Progenitor cell of endocrine pancreas (in vitro differentiated cells): Measurements from ENCODE around the gene ZPR1. TPM values are rescaled to one million over a fixed set of nuclear protein-coding genes. Genes with fewer than 3 reads are reported as not detected.

Experiments
- DNase-seq: peaks from one replicate; pipeline ENCODE4 v3.0.0; 2021; ENCODE audit warnings: low spot score; ENCODE audit not compliant: unreplicated experiment
- H3K27ac Mint-ChIP-seq: 2 replicates; pipeline ENCODE4 v1.8.0; 2021; ENCODE audit warnings: mild to moderate bottlenecking, moderate library complexity, mixed read lengths
- H3K27me3 Mint-ChIP-seq: 2 replicates; pipeline ENCODE4 v1.8.0; 2021; ENCODE audit warnings: mixed read lengths
- H3K36me3 Mint-ChIP-seq: 2 replicates; pipeline ENCODE4 v1.8.0; 2022; ENCODE audit warnings: mixed read lengths; ENCODE audit not compliant: insufficient read depth
- H3K4me1 Mint-ChIP-seq: 2 replicates; pipeline ENCODE4 v1.8.0; 2021; ENCODE audit warnings: low read depth, mixed read lengths
- H3K4me3 Mint-ChIP-seq: 2 replicates; pipeline ENCODE4 v1.8.0; 2021; ENCODE audit warnings: low read depth, mild to moderate bottlenecking, moderate library complexity, mixed read lengths
- H3K9me3 Mint-ChIP-seq: 2 replicates; pipeline ENCODE4 v1.8.0; 2021; ENCODE audit warnings: low read depth, mixed read lengths
- total RNA-seq: library from RNA; stranded (reverse); gene quantifications from 2 replicates; pipeline ENCODE4 v1.2.1, GENCODE V29; 2021
- TF ChIP-seq, protein P1 (sequence below): fragments of 200-600 bp; sonication (generic); IDR thresholded peaks from one replicate; pipeline ENCODE4 v1.5.0; 2021; ENCODE audit warnings: antibody characterized with exemption, mild to moderate bottlenecking; ENCODE audit not compliant: unreplicated experiment

The ZPR1 gene
- total RNA-seq, 1 donor from 2014 or later, result 48.6 TPM

DNA sequence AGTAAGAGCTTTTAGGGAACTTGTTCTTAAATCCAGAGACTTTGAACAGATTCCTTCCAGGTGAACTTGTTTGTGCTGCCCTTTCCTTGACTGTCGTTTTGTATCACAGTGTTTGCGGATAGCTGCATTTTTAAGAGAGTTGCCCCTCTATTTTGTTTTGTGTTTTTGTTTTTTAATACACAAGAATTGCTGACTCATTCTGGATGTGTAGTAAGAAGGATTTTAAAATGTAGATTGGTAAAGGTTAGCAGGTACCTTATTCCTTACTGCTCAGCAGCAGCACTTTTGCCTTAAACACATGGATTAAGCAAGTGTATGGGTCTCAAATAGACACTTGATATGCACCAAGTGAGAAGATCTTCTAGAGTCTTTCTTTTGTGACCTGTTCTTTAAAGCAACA is 12.8 kb upstream of the ZPR1 start:
- TF ChIP-seq, protein P1, sequence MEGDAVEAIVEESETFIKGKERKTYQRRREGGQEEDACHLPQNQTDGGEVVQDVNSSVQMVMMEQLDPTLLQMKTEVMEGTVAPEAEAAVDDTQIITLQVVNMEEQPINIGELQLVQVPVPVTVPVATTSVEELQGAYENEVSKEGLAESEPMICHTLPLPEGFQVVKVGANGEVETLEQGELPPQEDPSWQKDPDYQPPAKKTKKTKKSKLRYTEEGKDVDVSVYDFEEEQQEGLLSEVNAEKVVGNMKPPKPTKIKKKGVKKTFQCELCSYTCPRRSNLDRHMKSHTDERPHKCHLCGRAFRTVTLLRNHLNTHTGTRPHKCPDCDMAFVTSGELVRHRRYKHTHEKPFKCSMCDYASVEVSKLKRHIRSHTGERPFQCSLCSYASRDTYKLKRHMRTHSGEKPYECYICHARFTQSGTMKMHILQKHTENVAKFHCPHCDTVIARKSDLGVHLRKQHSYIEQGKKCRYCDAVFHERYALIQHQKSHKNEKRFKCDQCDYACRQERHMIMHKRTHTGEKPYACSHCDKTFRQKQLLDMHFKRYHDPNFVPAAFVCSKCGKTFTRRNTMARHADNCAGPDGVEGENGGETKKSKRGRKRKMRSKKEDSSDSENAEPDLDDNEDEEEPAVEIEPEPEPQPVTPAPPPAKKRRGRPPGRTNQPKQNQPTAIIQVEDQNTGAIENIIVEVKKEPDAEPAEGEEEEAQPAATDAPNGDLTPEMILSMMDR, result no peak
- Mint-ChIP-seq H3K4me1 (no peaks in the 10 kb centered on the region), H3K27ac (no peak overlapping the region), H3K4me3 (no peak overlapping the region), H3K36me3 (no peaks in the 10 kb centered on the region), H3K27me3 (peaks cover 10% of the 10 kb centered on the region), H3K9me3 (no peaks in the 10 kb centered on the region)
- DNase-seq, result no peak

DNA sequence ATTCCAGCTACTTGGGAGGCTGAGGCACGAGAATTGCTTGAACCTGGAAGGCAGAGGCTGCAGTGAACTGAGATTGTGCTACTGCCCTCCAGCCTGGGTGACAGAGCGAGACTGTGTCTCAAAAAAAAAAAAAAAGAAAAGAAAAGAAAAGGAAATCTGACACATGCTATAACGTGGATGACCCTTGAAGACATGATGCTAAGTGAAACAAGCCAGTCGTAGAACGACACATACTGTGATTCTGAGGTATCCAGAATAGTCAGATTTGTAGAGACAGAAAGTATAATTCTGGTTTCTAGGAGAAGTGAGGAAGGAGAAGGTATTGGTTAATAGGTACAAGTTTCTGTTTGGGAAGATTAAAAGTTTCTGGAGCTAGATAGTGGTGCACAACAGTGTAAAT is 10.5 kb upstream of the ZPR1 start:
- no peak overlapping the region for H3K27ac Mint-ChIP-seq

DNA sequence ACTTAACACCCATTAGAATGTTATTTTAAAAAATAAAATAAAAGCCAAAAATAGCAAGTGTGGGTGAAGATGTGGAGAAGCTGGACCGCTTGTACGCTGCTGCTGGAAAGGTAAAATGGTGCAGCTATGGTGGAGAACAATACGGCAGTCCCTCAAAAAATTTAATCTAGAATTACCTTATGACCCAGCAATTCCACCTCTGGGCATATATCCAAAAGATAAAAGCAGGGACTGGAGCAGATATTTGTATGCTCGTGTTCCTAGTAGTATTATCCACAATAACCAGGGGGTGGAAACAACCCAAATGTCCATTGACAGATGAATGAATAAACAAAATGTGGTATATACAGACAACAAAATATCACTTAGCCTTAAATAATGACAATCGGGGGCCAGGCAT is 10.0 kb upstream of the ZPR1 start:
- DNase-seq, result no peak
- no peak overlapping the region for H3K4me3 Mint-ChIP-seq
- H3K4me1 Mint-ChIP-seq, result peaks cover 3% of the 10 kb centered on the region
- no peaks in the 10 kb centered on the region for H3K9me3 Mint-ChIP-seq
- peaks cover 5% of the 10 kb centered on the region for H3K27me3 Mint-ChIP-seq
- TF ChIP-seq, protein P1, result no peak
- no peaks in the 10 kb centered on the region for H3K36me3 Mint-ChIP-seq
- H3K27ac Mint-ChIP-seq, result no peak overlapping the region

More for the DNA sequence above, 10.5 kb upstream of the ZPR1 start:
- Mint-ChIP-seq H3K4me1 (no peaks in the 10 kb centered on the region), H3K9me3 (no peaks in the 10 kb centered on the region), H3K36me3 (no peaks in the 10 kb centered on the region), H3K4me3 (no peak overlapping the region), H3K27me3 (peaks cover 3% of the 10 kb centered on the region)
- TF ChIP-seq, protein P1, result no peak
- no peak for DNase-seq

DNA sequence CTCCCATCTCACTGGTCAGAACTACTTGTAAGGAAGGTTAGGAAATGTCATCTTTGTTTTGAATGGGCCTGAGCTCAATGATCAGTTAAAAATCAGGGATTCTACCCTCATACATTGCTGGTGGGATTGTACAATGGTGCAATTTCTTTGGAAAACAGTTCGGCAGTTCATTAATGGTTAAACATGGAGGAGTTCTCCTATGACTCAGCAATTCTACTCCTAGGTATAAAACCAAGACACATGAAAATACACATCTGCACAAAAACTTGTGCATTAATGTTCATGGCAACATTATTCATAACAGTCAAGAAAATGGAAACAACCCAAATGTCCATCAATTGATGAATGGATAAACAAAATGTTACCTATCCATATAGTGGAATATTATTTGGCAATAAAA is 8.7 kb upstream of the ZPR1 start:
- Mint-ChIP-seq H3K27ac (no peak overlapping the region), H3K4me3 (no peak overlapping the region), H3K27me3 (peaks cover 4% of the 10 kb centered on the region), H3K9me3 (no peaks in the 10 kb centered on the region), H3K36me3 (no peaks in the 10 kb centered on the region), H3K4me1 (peaks cover 8% of the 10 kb centered on the region)
- TF ChIP-seq, protein P1, result no peak
- DNase-seq, result no peak

DNA sequence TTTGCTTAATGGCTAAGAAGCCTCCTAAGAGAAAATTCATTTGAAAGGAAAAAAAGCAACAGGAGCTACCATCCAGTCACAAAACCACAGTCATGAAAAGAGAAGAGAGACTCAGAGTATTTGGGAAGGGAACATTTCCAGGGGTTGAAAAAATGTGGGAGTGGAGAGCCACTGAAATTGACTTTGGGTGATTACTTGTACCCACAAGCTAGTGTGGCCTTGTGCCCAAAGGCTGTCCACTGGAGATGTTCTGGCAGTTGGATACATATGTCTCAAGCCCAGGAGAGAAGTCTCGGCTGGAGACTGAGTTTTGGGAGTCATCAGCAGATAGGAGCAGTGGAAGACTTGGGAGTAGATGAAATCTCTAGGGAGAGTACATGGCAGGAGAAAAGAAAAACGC is 7.0 kb upstream of the ZPR1 start:
- Mint-ChIP-seq H3K27me3 (peaks cover 10% of the 10 kb centered on the region), H3K4me3 (no peak overlapping the region), H3K4me1 (peaks cover 8% of the 10 kb centered on the region), H3K9me3 (no peaks in the 10 kb centered on the region), H3K36me3 (no peaks in the 10 kb centered on the region), H3K27ac (no peak overlapping the region)
- TF ChIP-seq, protein P1, result no peak
- no peak for DNase-seq

DNA sequence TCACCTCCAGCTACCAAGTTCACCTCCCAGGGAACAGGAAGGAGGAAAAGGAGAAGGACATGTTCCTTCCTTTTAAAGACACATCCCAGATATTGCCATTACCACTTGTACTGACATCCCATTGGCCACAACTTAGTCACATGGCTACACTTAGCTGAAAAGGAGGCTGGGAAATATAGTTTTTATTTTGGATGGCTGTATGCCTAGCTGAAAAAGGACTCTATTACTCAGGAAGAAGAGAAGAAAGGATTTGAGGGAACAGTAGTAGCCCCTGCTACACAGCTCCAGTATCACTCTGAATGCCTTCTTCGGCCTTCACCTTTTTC is 5.9 kb upstream of the ZPR1 start:
- TF ChIP-seq, protein P1, result no peak
- Mint-ChIP-seq H3K4me1 (peaks cover 8% of the 10 kb centered on the region), H3K36me3 (no peaks in the 10 kb centered on the region), H3K4me3 (no peak overlapping the region), H3K9me3 (no peaks in the 10 kb centered on the region), H3K27me3 (peaks cover 13% of the 10 kb centered on the region), H3K27ac (no peak overlapping the region)
- DNase-seq, result no peak
